Measurements from ENCODE around the gene CERT1. TPM values are rescaled to one million over a fixed set of nuclear protein-coding genes. Genes with fewer than 3 reads are reported as not detected.

The CERT1 gene
- total RNA-seq, 1 experiment from 2014 or later = 17.6 TPM

DNA sequence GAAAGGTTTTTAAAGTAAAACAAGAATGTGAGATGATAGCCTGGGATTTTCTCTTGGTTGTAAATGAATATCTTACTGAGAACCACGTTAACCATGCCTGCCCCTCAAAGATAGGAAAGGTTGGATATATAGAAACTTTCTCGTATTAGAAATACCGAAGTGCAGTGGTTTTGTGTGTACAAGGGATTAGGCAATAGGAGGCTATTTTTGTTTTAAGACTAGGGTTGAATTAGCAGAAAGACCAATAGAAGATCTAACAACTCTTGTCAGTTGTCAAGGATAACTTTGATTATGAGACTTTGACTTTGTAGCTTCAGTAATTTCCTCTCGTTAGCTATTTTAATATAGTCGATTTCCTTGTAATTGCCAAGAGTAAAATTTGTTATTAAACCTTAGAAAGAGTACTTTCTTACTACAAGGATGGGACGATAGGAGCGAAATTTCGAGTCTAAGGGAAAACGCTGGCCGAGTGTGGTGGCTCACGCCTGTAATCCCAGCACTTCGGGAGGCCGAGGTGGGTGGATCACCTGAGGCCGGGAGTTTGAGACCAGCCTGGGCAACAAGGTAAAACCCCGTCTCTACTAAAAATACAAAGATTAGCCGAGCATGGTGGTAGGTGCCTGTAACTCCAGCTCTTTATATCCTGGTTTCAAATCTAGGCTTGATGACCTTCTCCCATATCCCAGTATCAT is 1.1 kb upstream of the CERT1 start:
- POLR2A ChIA-PET (ENCODE audit: unreplicated experiment) = interaction anchor here (0.7 kb wide), 1 partner anchor 363 kb away, joined by 6 read pairs; no protein-coding TSS in a partner anchor

DNA sequence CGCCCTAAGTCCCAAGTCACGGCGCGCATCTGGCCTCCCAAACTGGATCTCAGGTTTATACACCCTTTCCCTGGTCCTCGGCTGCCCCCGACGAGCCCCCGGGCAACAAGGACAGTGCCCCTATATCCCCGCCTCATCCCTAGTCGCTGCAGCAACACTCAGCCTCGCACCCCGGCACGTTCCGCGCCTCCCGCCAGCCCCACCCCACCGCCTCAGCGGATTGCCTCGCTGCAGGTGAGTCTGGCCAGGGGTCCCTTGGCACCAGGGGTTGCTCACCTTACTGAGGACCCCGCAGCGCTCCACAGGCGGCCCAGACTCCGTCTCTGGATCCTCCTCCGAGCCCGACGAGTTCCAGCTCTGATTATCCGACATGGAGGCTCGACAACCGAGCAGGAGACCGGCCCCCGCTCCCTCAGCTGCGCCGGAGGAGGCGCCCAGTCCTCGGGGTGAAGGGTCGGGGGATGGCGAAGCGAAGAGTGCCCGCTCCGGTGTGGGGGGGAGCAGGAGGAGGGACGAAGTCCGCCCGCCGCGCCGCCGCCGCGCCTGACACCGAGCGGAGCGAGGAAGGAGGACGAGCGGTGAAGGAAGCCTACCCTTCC is 494 bp downstream of the CERT1 start:
- H3K27me3 ChIP-seq (ENCODE audit: insufficient read depth, low read depth) = no peaks in the 10 kb centered on the region
- H4K20me1 ChIP-seq (ENCODE audit: insufficient read depth) = 0 out of 2 replicates have a peak, but pooled peaks cover 2% of the 10 kb centered on the region
- CTCF ChIA-PET = no interaction called here
- H3K4me2 ChIP-seq = peak overlapping the region; percentile 75
- H3K27ac ChIP-seq = peak overlapping the region; percentile 64
- H3K36me3 ChIP-seq (ENCODE audit: low read depth) = no peaks in the 10 kb centered on the region
- H3K4me3 ChIP-seq = peak overlapping the region; percentile 83
- peaks cover 72% of the 10 kb centered on the region for H3K79me2 ChIP-seq (ENCODE audit: low read depth)
- no peaks in the 10 kb centered on the region for H3K9me2 ChIP-seq (ENCODE audit: insufficient read depth)
- DNase-seq = peak in 1 of 2 experiments; percentile 16
- H2AFZ ChIP-seq = peak overlapping the region; percentile 97
- H3K9me3 ChIP-seq (ENCODE audit: insufficient read depth, low read depth) = no peaks in the 10 kb centered on the region
- peaks cover 22% of the 10 kb centered on the region for H3K4me1 ChIP-seq (replicated peaks; ENCODE audit: insufficient read depth)
- TSS peak; percentile 34 for BruUV-seq (replicated peaks)
- intact Hi-C loops (cut with micrococcal nuclease; ENCODE audit: unreplicated experiment) = loop anchor here (5.0 kb wide), 3 partner anchors 56 to 166 kb away; no protein-coding TSS in a partner anchor
- no peak for TF ChIP-seq EZH2 (IDR thresholded peaks at IDR 0.05; ENCODE audit: low read depth)
- TF ChIP-seq, protein P1, sequence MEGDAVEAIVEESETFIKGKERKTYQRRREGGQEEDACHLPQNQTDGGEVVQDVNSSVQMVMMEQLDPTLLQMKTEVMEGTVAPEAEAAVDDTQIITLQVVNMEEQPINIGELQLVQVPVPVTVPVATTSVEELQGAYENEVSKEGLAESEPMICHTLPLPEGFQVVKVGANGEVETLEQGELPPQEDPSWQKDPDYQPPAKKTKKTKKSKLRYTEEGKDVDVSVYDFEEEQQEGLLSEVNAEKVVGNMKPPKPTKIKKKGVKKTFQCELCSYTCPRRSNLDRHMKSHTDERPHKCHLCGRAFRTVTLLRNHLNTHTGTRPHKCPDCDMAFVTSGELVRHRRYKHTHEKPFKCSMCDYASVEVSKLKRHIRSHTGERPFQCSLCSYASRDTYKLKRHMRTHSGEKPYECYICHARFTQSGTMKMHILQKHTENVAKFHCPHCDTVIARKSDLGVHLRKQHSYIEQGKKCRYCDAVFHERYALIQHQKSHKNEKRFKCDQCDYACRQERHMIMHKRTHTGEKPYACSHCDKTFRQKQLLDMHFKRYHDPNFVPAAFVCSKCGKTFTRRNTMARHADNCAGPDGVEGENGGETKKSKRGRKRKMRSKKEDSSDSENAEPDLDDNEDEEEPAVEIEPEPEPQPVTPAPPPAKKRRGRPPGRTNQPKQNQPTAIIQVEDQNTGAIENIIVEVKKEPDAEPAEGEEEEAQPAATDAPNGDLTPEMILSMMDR (conservative IDR thresholded peaks at IDR 0.05) = no peak
- H3F3A ChIP-seq (ENCODE audit: insufficient read depth, low read depth) = no peaks in the 10 kb centered on the region
- POLR2A ChIA-PET (ENCODE audit: unreplicated experiment) = interaction anchor here (0.7 kb wide), 1 partner anchor 40 kb away, joined by 4 read pairs; no protein-coding TSS in a partner anchor

More for the DNA sequence above, 1.1 kb upstream of the CERT1 start:
- Histone ChIP-seq H3F3A (ENCODE audit: insufficient read depth, low read depth) (no peaks in the 10 kb centered on the region), H3K9me3 (ENCODE audit: insufficient read depth, low read depth) (no peaks in the 10 kb centered on the region), H3K9me2 (ENCODE audit: insufficient read depth) (no peaks in the 10 kb centered on the region), H2AFZ (peak overlapping the region; percentile 83), H3K4me2 (peak overlapping the region; percentile 94), H3K79me2 (ENCODE audit: low read depth) (peaks cover 66% of the 10 kb centered on the region), H3K27ac (peak overlapping the region; percentile 22), H3K27me3 (ENCODE audit: insufficient read depth, low read depth) (no peaks in the 10 kb centered on the region), H3K36me3 (ENCODE audit: low read depth) (no peaks in the 10 kb centered on the region), H3K4me1 (replicated peaks; ENCODE audit: insufficient read depth) (peaks cover 22% of the 10 kb centered on the region), H3K4me3 (peak overlapping the region; percentile 83), H4K20me1 (ENCODE audit: insufficient read depth) (0 out of 2 replicates have a peak, but pooled peaks cover 2% of the 10 kb centered on the region)
- BruUV-seq (replicated peaks) = no TSS peak
- CTCF ChIA-PET = no interaction called here
- no peak for DNase-seq
- TF ChIP-seq, protein P1 (conservative IDR thresholded peaks at IDR 0.05) = no peak
- TF ChIP-seq EZH2 (IDR thresholded peaks at IDR 0.05; ENCODE audit: low read depth) = no peak
- intact Hi-C loops (cut with micrococcal nuclease; ENCODE audit: unreplicated experiment) = loop anchor here (5.0 kb wide), 3 partner anchors 55 to 165 kb away; no protein-coding TSS in a partner anchor

DNA sequence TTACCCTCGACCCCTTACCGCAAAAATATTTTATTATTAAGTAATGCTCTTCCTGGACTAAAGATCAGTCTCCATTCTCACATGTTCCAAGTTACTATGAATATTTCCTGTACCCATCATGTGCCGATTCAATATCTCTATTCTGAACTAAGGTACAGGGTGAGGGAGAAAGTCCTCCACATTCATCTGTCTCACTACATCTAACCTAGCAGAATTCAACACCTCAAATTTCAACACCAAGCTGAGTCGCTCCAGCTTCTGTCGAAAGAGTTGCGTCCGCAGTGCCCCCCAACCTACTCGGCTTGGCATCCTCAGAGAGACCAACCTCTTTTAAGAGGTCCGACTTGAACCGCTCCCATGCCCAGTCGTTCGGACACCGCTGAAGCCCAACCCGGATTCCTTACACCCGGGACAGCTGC is 1.0 kb downstream of the CERT1 start:
- Histone ChIP-seq H3K4me3 (peak overlapping the region; percentile 83), H3K9me3 (ENCODE audit: insufficient read depth, low read depth) (no peaks in the 10 kb centered on the region), H2AFZ (peak overlapping the region; percentile 97), H3K36me3 (ENCODE audit: low read depth) (no peaks in the 10 kb centered on the region), H4K20me1 (ENCODE audit: insufficient read depth) (0 out of 2 replicates have a peak, but pooled peaks cover 2% of the 10 kb centered on the region), H3K4me1 (replicated peaks; ENCODE audit: insufficient read depth) (peaks cover 22% of the 10 kb centered on the region), H3K79me2 (ENCODE audit: low read depth) (peaks cover 76% of the 10 kb centered on the region), H3K9me2 (ENCODE audit: insufficient read depth) (no peaks in the 10 kb centered on the region), H3K27me3 (ENCODE audit: insufficient read depth, low read depth) (no peaks in the 10 kb centered on the region), H3K27ac (no peak overlapping the region), H3K4me2 (peak overlapping the region; percentile 75), H3F3A (ENCODE audit: insufficient read depth, low read depth) (no peaks in the 10 kb centered on the region)
- BruUV-seq (replicated peaks) = no TSS peak
- peak in 1 of 2 experiments; percentile 41 for DNase-seq
- no peak for TF ChIP-seq EZH2 (IDR thresholded peaks at IDR 0.05; ENCODE audit: low read depth)
- TF ChIP-seq, protein P1 (conservative IDR thresholded peaks at IDR 0.05) = no peak
- POLR2A ChIA-PET (ENCODE audit: unreplicated experiment) = interaction anchor here (0.7 kb wide), 1 partner anchor 39 kb away, joined by 4 read pairs; no protein-coding TSS in a partner anchor
- CTCF ChIA-PET = no interaction called here
- intact Hi-C loops (cut with micrococcal nuclease; ENCODE audit: unreplicated experiment) = loop anchor here (5.0 kb wide), 3 partner anchors 57 to 167 kb away; no protein-coding TSS in a partner anchor

Data from PC-9 (cell line).